KMS-11 (cell line): ENCODE measurements around the gene PDE6B.

ENCODE experiments used
- H2AFZ ChIP-seq: fragments of 200-600 bp; sonication (generic); 2 replicates; pipeline ENCODE4 v1.6.1; 2016; ENCODE audit warnings: antibody characterized with exemption, mixed run types, low read depth
- H3K27ac ChIP-seq: fragments of 200-600 bp; sonication (generic); 2 replicates; pipeline ENCODE4 v1.6.1; 2016; ENCODE audit warnings: mild to moderate bottlenecking, mixed run types
- H3K27me3 ChIP-seq: fragments of 200-600 bp; sonication (generic); 2 replicates; pipeline ENCODE4 v1.6.1; 2017; ENCODE audit warnings: mild to moderate bottlenecking, low read depth, mixed run types, moderate library complexity; ENCODE audit not compliant: insufficient read depth
- H3K36me3 ChIP-seq: fragments of 200-600 bp; sonication (generic); 2 replicates; pipeline ENCODE4 v1.6.1; 2017; ENCODE audit warnings: mild to moderate bottlenecking, mixed run types; ENCODE audit not compliant: insufficient read depth
- H3K4me1 ChIP-seq: fragments of 200-600 bp; sonication (generic); 2 replicates; pipeline ENCODE4 v1.6.1; 2016; ENCODE audit warnings: mild to moderate bottlenecking, low read depth, mixed run types; ENCODE audit not compliant: poor library complexity, severe bottlenecking
- H3K4me2 ChIP-seq: fragments of 200-600 bp; sonication (generic); 2 replicates; pipeline ENCODE4 v1.7.0; 2016; ENCODE audit warnings: mild to moderate bottlenecking, mixed run types
- H3K4me3 ChIP-seq: fragments of 200-600 bp; sonication (generic); IDR thresholded peaks from 2 replicates; pipeline ENCODE4 v1.6.1; 2017; ENCODE audit warnings: low read depth, low read length, mixed read lengths; ENCODE audit not compliant: insufficient read depth
- H3K79me2 ChIP-seq: fragments of 200-600 bp; sonication (generic); 2 replicates; pipeline ENCODE4 v1.6.1; 2016; ENCODE audit warnings: low read depth, mixed run types; ENCODE audit not compliant: insufficient read depth
- H3K9ac ChIP-seq: fragments of 200-600 bp; sonication (generic); 2 replicates; pipeline ENCODE4 v1.6.1; 2016; ENCODE audit warnings: mild to moderate bottlenecking, mixed run types
- H4K20me1 ChIP-seq: fragments of 200-600 bp; sonication (generic); 2 replicates; pipeline ENCODE4 v1.6.1; 2016; ENCODE audit warnings: mild to moderate bottlenecking, mixed run types; ENCODE audit not compliant: insufficient read depth
- CTCF ChIP-seq: fragments of 200-600 bp; sonication (generic); conservative IDR thresholded peaks from 2 replicates; pipeline ENCODE4 v1.6.1; 2017; ENCODE audit warnings: low read depth, mild to moderate bottlenecking, antibody characterized with exemption, low read length, moderate library complexity, mixed read lengths

Gene PDE6B

DNA sequence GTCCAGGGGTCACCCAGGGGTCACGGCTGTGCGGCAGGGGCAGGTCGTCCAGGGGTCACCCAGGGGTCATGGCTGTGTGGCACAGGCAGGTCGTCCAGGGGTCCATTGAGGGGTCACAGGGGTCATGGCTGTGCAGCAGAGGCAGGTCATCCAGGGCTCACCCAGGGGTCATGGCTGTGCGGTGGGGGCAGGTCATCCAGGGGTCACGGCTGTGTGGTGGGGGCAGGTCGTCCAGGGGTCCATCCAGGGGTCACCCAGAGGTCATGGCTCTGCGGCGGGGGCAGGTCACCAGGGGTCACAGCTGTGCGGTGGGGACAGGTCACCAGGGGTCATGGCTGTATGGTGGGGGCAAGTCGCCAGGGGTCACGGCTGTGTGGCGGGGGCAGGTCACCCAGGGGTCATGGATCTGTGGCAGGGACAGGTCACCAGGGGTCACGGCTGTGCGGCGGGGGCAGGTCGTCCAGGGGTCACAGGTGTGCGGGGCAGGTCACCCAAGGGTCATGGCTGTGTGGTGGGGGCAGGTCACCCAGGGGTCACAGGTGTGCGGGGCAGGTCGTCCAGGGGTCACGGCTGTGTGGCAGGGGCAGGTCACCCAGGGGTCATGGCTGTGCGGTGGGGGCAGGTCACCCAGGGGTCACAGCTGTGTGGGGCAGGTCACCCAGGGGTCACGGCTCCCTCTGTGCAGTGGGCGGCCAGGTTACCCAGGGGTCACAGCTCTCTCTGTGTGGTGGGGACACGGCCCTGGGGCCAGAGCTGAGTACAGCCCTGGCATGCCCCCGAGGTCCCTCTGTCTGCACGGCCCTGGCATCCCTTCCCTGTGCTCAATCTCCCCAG lies 32.7 kb downstream of the PDE6B start:
- Histone ChIP-seq H3K4me2 (no peak overlapping the region), H3K79me2 (no peaks in the 10 kb centered on the region), H3K27me3 (no peaks in the 10 kb centered on the region), H3K4me3 (no peak overlapping the region), H3K9ac (no peak overlapping the region), H3K36me3 (no peaks in the 10 kb centered on the region), H3K27ac (no peak overlapping the region), H4K20me1 (no peaks in the 10 kb centered on the region), H3K4me1 (no peaks in the 10 kb centered on the region), H2AFZ (no peak overlapping the region)
- TF ChIP-seq CTCF = no peak

DNA sequence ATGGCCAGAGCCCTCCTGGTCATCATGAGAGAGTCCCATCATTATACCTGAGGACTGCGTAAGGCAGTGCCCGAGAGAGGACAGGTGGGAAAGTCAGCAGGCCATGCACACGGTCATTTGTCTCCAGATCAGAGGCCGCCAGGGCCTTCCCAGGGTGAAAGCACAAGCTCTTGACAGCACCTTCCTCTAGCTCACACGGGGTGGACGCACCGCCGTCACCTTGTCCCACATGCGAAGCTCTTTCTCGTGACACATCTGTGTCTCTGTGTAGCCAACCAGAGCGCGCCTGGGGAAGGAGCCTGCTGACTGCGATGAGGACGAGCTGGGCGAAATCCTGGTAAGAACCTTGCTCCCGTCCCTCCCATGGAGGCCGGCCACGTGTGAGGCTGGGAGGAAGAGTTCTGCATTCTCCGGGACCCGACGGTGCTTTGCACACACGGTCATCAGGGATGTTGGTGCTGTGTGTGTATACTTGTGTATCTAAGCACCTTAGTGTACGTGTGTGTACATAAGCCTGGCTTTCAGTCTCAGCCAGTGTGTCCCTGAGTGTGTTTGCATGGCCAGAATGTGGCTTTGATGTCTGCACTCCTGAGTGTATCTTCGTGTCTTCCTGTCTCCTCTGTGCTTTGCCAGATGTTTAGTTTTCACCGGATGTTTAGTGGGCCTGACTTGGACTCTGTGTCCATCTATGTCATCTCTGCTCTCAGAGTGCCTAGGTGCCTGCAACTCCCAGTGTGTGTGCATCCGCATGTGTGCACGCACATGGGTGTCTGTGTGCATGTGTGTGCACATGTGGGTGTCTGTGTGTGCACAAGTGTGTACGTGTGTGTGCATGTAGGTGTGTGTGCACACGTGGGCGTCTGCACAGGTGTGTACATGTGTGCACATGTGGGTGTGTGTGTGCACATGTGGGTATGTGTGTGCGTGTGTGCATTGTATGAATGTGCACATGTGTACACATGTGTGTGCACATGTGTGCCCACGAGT lies 33.6 kb downstream of the PDE6B start:
- H3K4me1 ChIP-seq = no peaks in the 10 kb centered on the region

GRCh38 chr4:659851-660250 lies 34.5 kb downstream of the PDE6B start:
- H3K36me3 ChIP-seq = no peaks in the 10 kb centered on the region
- H4K20me1 ChIP-seq = no peaks in the 10 kb centered on the region
- no peak overlapping the region for H3K4me3 ChIP-seq
- no peak overlapping the region for H3K4me2 ChIP-seq
- H3K79me2 ChIP-seq = no peaks in the 10 kb centered on the region
- no peak overlapping the region for H2AFZ ChIP-seq
- H3K27ac ChIP-seq = no peak overlapping the region
- no peaks in the 10 kb centered on the region for H3K4me1 ChIP-seq
- H3K27me3 ChIP-seq = no peaks in the 10 kb centered on the region
- TF ChIP-seq CTCF = no peak
- no peak overlapping the region for H3K9ac ChIP-seq

More for the DNA sequence above, 33.6 kb downstream of the PDE6B start:
- H2AFZ ChIP-seq = no peak overlapping the region
- no peaks in the 10 kb centered on the region for H3K36me3 ChIP-seq
- no peak for TF ChIP-seq CTCF
- H3K4me2 ChIP-seq = no peak overlapping the region
- no peaks in the 10 kb centered on the region for H3K79me2 ChIP-seq
- H3K27ac ChIP-seq = no peak overlapping the region
- H3K27me3 ChIP-seq = no peaks in the 10 kb centered on the region
- H3K4me3 ChIP-seq = no peak overlapping the region
- H3K9ac ChIP-seq = no peak overlapping the region
- no peaks in the 10 kb centered on the region for H4K20me1 ChIP-seq

GRCh38 chr4:660401-660800 lies 35.0 kb downstream of the PDE6B start:
- Histone ChIP-seq H2AFZ (no peak overlapping the region), H4K20me1 (no peaks in the 10 kb centered on the region), H3K4me3 (no peak overlapping the region), H3K79me2 (no peaks in the 10 kb centered on the region), H3K9ac (no peak overlapping the region), H3K27ac (no peak overlapping the region), H3K4me2 (no peak overlapping the region), H3K4me1 (no peaks in the 10 kb centered on the region), H3K27me3 (no peaks in the 10 kb centered on the region), H3K36me3 (no peaks in the 10 kb centered on the region)
- TF ChIP-seq CTCF = no peak
